GM12892 (cell line): Measurements from ENCODE around the gene UBA5.

Experiments
- DNase-seq: peaks from one replicate; pipeline ENCODE4 v3.0.0; 2011; ENCODE audit not compliant: insufficient read length
- FAIRE-seq: peaks from 2 replicates; lab custom pipeline; 2011; peaks lifted over from hg19 to GRCh38; lab: Jason Lieb, UNC
- POLR2A ChIP-seq: IDR thresholded peaks from 2 replicates; pipeline ENCODE4 v1.6.1; 2011; ENCODE audit warnings: low read depth, low read length, control low read depth
- POLR2AphosphoS5 ChIP-seq: IDR thresholded peaks from 2 replicates; pipeline ENCODE4 v1.6.1; 2011; ENCODE audit warnings: low read depth, low read length, control low read depth
- TAF1 ChIP-seq: IDR thresholded peaks from 2 replicates; pipeline ENCODE4 v1.6.1; 2011; ENCODE audit warnings: low read depth, mild to moderate bottlenecking, control low read depth, low read length, borderline replicate concordance

UBA5 gene

GRCh38 chr3:132726341-132726823, 66.3 kb downstream of the UBA5 start:
- TF ChIP-seq TAF1 (no peak), POLR2A (no peak), POLR2AphosphoS5 (no peak)
- FAIRE-seq (peak; percentile 48), DNase-seq (no peak)
